HG03457 (cell line): Measurements from ENCODE around the gene NMNAT3.

Experiments used
- ATAC-seq: cut with Tn5 transposase; IDR thresholded peaks from one replicate; pipeline ENCODE4 v1.9.1; 2021; ENCODE audit warnings: moderate number of reproducible peaks; ENCODE audit not compliant: unreplicated experiment

Gene NMNAT3

GRCh38 chr3:139548801-139549200, 129.0 kb downstream of the NMNAT3 start:
- ATAC-seq, result no peak

- ATAC-seq, result no peak
Observed at GRCh38 chr3:139547666-139548065, 130.1 kb downstream of the NMNAT3 start.

- ATAC-seq, result no peak
Observed at GRCh38 chr3:139546772-139547171, 131.0 kb downstream of the NMNAT3 start.

- no peak for ATAC-seq
Observed at GRCh38 chr3:139541532-139542288, 136.1 kb downstream of the NMNAT3 start.

- no peak for ATAC-seq
Observed at GRCh38 chr3:139540651-139541531, 136.9 kb downstream of the NMNAT3 start.

- no peak for ATAC-seq
Observed at GRCh38 chr3:139538733-139539132, 139.0 kb downstream of the NMNAT3 start.

GRCh38 chr3:139537795-139538621, 139.8 kb downstream of the NMNAT3 start:
- ATAC-seq, result no peak

GRCh38 chr3:139537361-139537760, 140.4 kb downstream of the NMNAT3 start:
- no peak for ATAC-seq

- no peak for ATAC-seq
Observed at GRCh38 chr3:139534992-139535879, 142.5 kb downstream of the NMNAT3 start.

GRCh38 chr3:139534455-139534812, 143.3 kb downstream of the NMNAT3 start:
- no peak for ATAC-seq

- no peak for ATAC-seq
Observed at GRCh38 chr3:139533781-139534454, 143.9 kb downstream of the NMNAT3 start.

GRCh38 chr3:139532976-139533375, 144.8 kb downstream of the NMNAT3 start:
- no peak for ATAC-seq

GRCh38 chr3:139530717-139531116, 147.1 kb downstream of the NMNAT3 start:
- ATAC-seq, result no peak

- ATAC-seq, result no peak
Observed at GRCh38 chr3:139529662-139530061, 148.1 kb downstream of the NMNAT3 start.

- ATAC-seq, result no peak
Observed at GRCh38 chr3:139528924-139529323, 148.8 kb downstream of the NMNAT3 start.

- no peak for ATAC-seq
Observed at GRCh38 chr3:139528281-139528680, 149.5 kb downstream of the NMNAT3 start.

GRCh38 chr3:139527265-139527664, 150.5 kb downstream of the NMNAT3 start:
- ATAC-seq, result no peak

GRCh38 chr3:139526146-139526545, 151.6 kb downstream of the NMNAT3 start:
- ATAC-seq, result no peak

GRCh38 chr3:139524841-139525636, 152.7 kb downstream of the NMNAT3 start:
- ATAC-seq, result no peak
